Spleen (tissue), 11 donors: ENCODE data around the gene CAMK1D. TPM values are rescaled to one million over a fixed set of nuclear protein-coding genes. Genes with fewer than 3 reads are reported as not detected.
A peak's percentile ranks its signal among the peaks of the same experiment; 100 is the strongest.

Source experiments
- DNase-seq: peaks from one replicate; pipeline ENCODE4 v3.0.0-alpha.2; 2020
- H3K27ac ChIP-seq, 8 donors: fragments of 200-600 bp; sonication (generic) in 7 of 8; 1 replicate in 4 of 8; 2 replicates in 4 of 8; pipeline versions ENCODE4 v1.5.0 to v1.8.0; 2016 to 2021; ENCODE audit warnings: inconsistent platforms in 4 of 8, mild to moderate bottlenecking in 4 of 8, moderate library complexity in 1 of 8
- H3K27me3 ChIP-seq, 7 donors: fragments of 200-600 bp; sonication (generic) in 6 of 7; replicated peaks in 1 of 7; 1 replicate in 4 of 7; 2 replicates in 3 of 7; pipeline versions ENCODE4 v1.5.0 to v1.8.0; 2016 to 2021; ENCODE audit warnings: inconsistent platforms in 3 of 7, mild to moderate bottlenecking in 1 of 7
- H3K36me3 ChIP-seq, 6 donors: fragments of 200-600 bp; sonication (generic) in 5 of 6; 1 replicate in 4 of 6; 2 replicates in 2 of 6; pipeline versions ENCODE4 v1.5.0 to v1.8.0; 2016 to 2021; ENCODE audit warnings: inconsistent platforms in 2 of 6
- H3K4me1 ChIP-seq, 6 donors: fragments of 200-600 bp; sonication (generic) in 5 of 6; 1 replicate in 3 of 6; 2 replicates in 3 of 6; pipeline versions ENCODE4 v1.5.0 to v1.8.0; 2016 to 2021; ENCODE audit warnings: inconsistent platforms in 3 of 6
- H3K4me3 ChIP-seq, 8 donors: fragments of 200-600 bp; sonication (generic) in 7 of 8; 1 replicate in 4 of 8; 2 replicates in 4 of 8; pipeline versions ENCODE4 v1.5.0 to v1.8.0; 2016 to 2021; ENCODE audit warnings: inconsistent platforms in 4 of 8, mild to moderate bottlenecking in 4 of 8, moderate library complexity in 2 of 8
- H3K9me3 ChIP-seq, 8 donors: fragments of 200-600 bp; sonication (generic) in 7 of 8; 1 replicate in 4 of 8; 2 replicates in 4 of 8; pipeline versions ENCODE4 v1.5.0 to v1.8.0; 2016 to 2021; ENCODE audit warnings: inconsistent platforms in 4 of 8
- POLR2A ChIP-seq, 3 donors: fragments of 450-650 bp; IDR thresholded peaks; one replicate each; pipeline ENCODE4 v1.5.1; 2017; ENCODE audit warnings: antibody characterized with exemption in 3 of 3, mild to moderate bottlenecking in 1 of 3
- POLR2AphosphoS5 ChIP-seq, 3 donors: sonication (generic); formaldehyde crosslinking; IDR thresholded peaks; one replicate each; pipeline ENCODE4 v1.5.1; 2017; ENCODE audit warnings: antibody characterized with exemption in 3 of 3
- WGBS, 5 donors: extraction: QIAGEN DNeasy Blood & Tissue Kit in 3 of 5; methylation state at CpG; one replicate each; pipeline versions ENCODE4 v1.1.5 to v1.1.7; 2013 to 2018; 5-methylcytosine and 5-hydroxymethylcytosine counted together
- intact Hi-C: fragments of 100-400 bp; cut with DNase I; formaldehyde crosslinking; loops from one replicate; pipeline ENCODE4 v1.15.0; 2023; ENCODE audit warnings: low total_unique reads
- polyA plus RNA-seq, 3 donors: library from polyadenylated mRNA; stranded (reverse); fragments of 200-250 nt; gene quantifications; one replicate each; pipeline ENCODE4 v1.2.1, GENCODE V29; 2013
- total RNA-seq, 7 donors: library from RNA; depleted of rRNA in 3 of 7; stranded (reverse); fragments of >200 nt in 3 of 7; fragmentation: NEBNext Ultra II Directional in 4 of 7; extraction: Animal tissue kit (Norgen Biotek cat#: 25700) in 4 of 7; gene quantifications; one replicate each; pipeline versions ENCODE4 v1.1.0 to v1.2.1, GENCODE V29; 2016 to 2021
- TF ChIP-seq, protein P1 (sequence below), 11 experiments: fragments of 200-600 bp in 7 of 11; fragments of 450-650 bp in 4 of 11; sonication (generic) in 4 of 11; IDR thresholded peaks in 8 of 11; conservative IDR thresholded peaks in 3 of 11; 1 replicate in 7 of 11; 2 replicates in 4 of 11; pipeline versions ENCODE4 v1.4.0 to v1.8.0; 2016 to 2021; ENCODE audit warnings: antibody characterized with exemption in 11 of 11, inconsistent platforms in 4 of 11, mild to moderate bottlenecking in 1 of 11
- donor health status: healthy with polysubstance abuse.
- donor health status: DM: no; HTN: no; CAD: no; lungs with moderate emphysema.
- donor health status: DM: no; HTN: no; CAD: no.
- donor health status: Bipolar disorder and iron deficiency.
- donor health status: healthy.
- donor health status: DM: no; HTN: no; CAD: no.
- donor health status: DM: yes; HTN: yes; CAD: no.

Gene CAMK1D
- total and polyA plus RNA-seq, 10 donors: 6.8 to 34.5 (median 20.0) TPM

- TF ChIP-seq POLR2AphosphoS5 (IDR thresholded peaks at IDR 0.05) (no peak), POLR2A (IDR thresholded peaks at IDR 0.05) (no peak)
- TF ChIP-seq, protein P1, sequence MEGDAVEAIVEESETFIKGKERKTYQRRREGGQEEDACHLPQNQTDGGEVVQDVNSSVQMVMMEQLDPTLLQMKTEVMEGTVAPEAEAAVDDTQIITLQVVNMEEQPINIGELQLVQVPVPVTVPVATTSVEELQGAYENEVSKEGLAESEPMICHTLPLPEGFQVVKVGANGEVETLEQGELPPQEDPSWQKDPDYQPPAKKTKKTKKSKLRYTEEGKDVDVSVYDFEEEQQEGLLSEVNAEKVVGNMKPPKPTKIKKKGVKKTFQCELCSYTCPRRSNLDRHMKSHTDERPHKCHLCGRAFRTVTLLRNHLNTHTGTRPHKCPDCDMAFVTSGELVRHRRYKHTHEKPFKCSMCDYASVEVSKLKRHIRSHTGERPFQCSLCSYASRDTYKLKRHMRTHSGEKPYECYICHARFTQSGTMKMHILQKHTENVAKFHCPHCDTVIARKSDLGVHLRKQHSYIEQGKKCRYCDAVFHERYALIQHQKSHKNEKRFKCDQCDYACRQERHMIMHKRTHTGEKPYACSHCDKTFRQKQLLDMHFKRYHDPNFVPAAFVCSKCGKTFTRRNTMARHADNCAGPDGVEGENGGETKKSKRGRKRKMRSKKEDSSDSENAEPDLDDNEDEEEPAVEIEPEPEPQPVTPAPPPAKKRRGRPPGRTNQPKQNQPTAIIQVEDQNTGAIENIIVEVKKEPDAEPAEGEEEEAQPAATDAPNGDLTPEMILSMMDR (IDR thresholded peaks at IDR 0.05 in 8 of 11, conservative IDR thresholded peaks at IDR 0.05 in 3 of 11): no peak
- H3K4me1 ChIP-seq: peaks cover 0 to 56% (median 13%) of the 10 kb centered on the region in 6 donors
Observed at GRCh38 chr10:12416344-12417050, 67.2 kb downstream of the CAMK1D start.

GRCh38 chr10:12417331-12417730 is 68.0 kb downstream of the CAMK1D start:
- intact Hi-C loops: no loop called here
- TF ChIP-seq, protein P1 (IDR thresholded peaks at IDR 0.05 in 8 of 11, conservative IDR thresholded peaks at IDR 0.05 in 3 of 11): no peak
- TF ChIP-seq POLR2A (IDR thresholded peaks at IDR 0.05): no peak
- TF ChIP-seq POLR2AphosphoS5 (IDR thresholded peaks at IDR 0.05): no peak
- no peak overlapping the region for H3K27ac ChIP-seq
- H3K36me3 ChIP-seq: no peaks in the 10 kb centered on the region
- no peaks in the 10 kb centered on the region for H3K9me3 ChIP-seq
- peaks cover 0 to 56% (median 13%) of the 10 kb centered on the region in 6 donors for H3K4me1 ChIP-seq
- 77 to 91% (median 83%) methylated on average over 6 of the region's 6 CpGs for WGBS, 5 donors
- H3K4me3 ChIP-seq: no peak overlapping the region
- no peaks in the 10 kb centered on the region for H3K27me3 ChIP-seq
- DNase-seq: peak; percentile 61

More at GRCh38 chr10:12416344-12417050, 67.2 kb downstream of the CAMK1D start:
- peak; percentile 54 for DNase-seq
- Histone ChIP-seq H3K36me3 (no peaks in the 10 kb centered on the region), H3K27me3 (no peaks in the 10 kb centered on the region), H3K27ac (no peak overlapping the region), H3K9me3 (no peaks in the 10 kb centered on the region), H3K4me3 (no peak overlapping the region)
- WGBS, 5 donors: 49 to 72% (median 56%) methylated on average over 12 to 13 of the region's 13 CpGs
- intact Hi-C loops: no loop called here

- H3K36me3 ChIP-seq: no peaks in the 10 kb centered on the region
- H3K4me1 ChIP-seq: peaks cover 0 to 50% (median 11%) of the 10 kb centered on the region in 6 donors
- H3K4me3 ChIP-seq: no peak overlapping the region
- H3K9me3 ChIP-seq: no peaks in the 10 kb centered on the region
- H3K27me3 ChIP-seq: no peaks in the 10 kb centered on the region
- H3K27ac ChIP-seq: no peak overlapping the region
- no peak for TF ChIP-seq POLR2AphosphoS5 (IDR thresholded peaks at IDR 0.05)
- TF ChIP-seq, protein P1 (IDR thresholded peaks at IDR 0.05 in 8 of 11, conservative IDR thresholded peaks at IDR 0.05 in 3 of 11): no peak
- no peak for TF ChIP-seq POLR2A (IDR thresholded peaks at IDR 0.05)
- DNase-seq: no peak
- WGBS, 5 donors: 88 to 95% (median 92%) methylated on average over 7 of the region's 7 CpGs
- intact Hi-C loops: no loop called here
Observed at GRCh38 chr10:12418000-12418399, 68.7 kb downstream of the CAMK1D start.

- Histone ChIP-seq H3K4me3 (no peak overlapping the region), H3K36me3 (no peaks in the 10 kb centered on the region), H3K27me3 (no peaks in the 10 kb centered on the region), H3K4me1 (peaks cover 0 to 49% (median 11%) of the 10 kb centered on the region in 6 donors), H3K9me3 (no peaks in the 10 kb centered on the region), H3K27ac (no peak overlapping the region)
- 86 to 94% (median 89%) methylated on average over 13 of the region's 13 CpGs for WGBS, 5 donors
- TF ChIP-seq POLR2AphosphoS5 (IDR thresholded peaks at IDR 0.05) (no peak), POLR2A (IDR thresholded peaks at IDR 0.05) (no peak)
- TF ChIP-seq, protein P1 (IDR thresholded peaks at IDR 0.05 in 8 of 11, conservative IDR thresholded peaks at IDR 0.05 in 3 of 11): no peak
- DNase-seq: peak; percentile 56
- intact Hi-C loops: no loop called here
Observed at GRCh38 chr10:12418725-12419261, 69.4 kb downstream of the CAMK1D start.
